Right forelimb (tissue), 1 donor: Measurements from ENCODE around the gene EFCAB13.
"Not testable (repeated sequence)": the region's sequence is repeated elsewhere in the genome, so short reads cannot be mapped to it uniquely, and the experiment has no call there.

ENCODE experiments used
- DNase-seq: peaks from one replicate; pipeline ENCODE4 v3.0.0-alpha.2; 2018

Gene EFCAB13

GRCh38 chr17:47330548-47330947 is 6.8 kb downstream of the EFCAB13 start:
- no peak for DNase-seq

- DNase-seq, result no peak
These were observed 8.5 kb downstream of the EFCAB13 start for GRCh38 chr17:47332287-47332686.

GRCh38 chr17:47335101-47335936 is 11.6 kb downstream of the EFCAB13 start:
- no peak for DNase-seq

GRCh38 chr17:47338026-47338425 is 14.3 kb downstream of the EFCAB13 start:
- DNase-seq, result no peak

- DNase-seq, result no peak
These were observed 29.1 kb downstream of the EFCAB13 start for GRCh38 chr17:47352848-47353247.

- no peak for DNase-seq
These were observed 34.9 kb downstream of the EFCAB13 start for GRCh38 chr17:47358652-47359051.

- no peak for DNase-seq
These were observed 39.4 kb downstream of the EFCAB13 start for GRCh38 chr17:47363171-47363570.

- no peak for DNase-seq
These were observed 43.5 kb downstream of the EFCAB13 start for GRCh38 chr17:47367257-47367656.

GRCh38 chr17:47368262-47368661 is 44.5 kb downstream of the EFCAB13 start:
- no peak for DNase-seq

GRCh38 chr17:47370899-47371298 is 47.1 kb downstream of the EFCAB13 start:
- not testable (repeated sequence) for DNase-seq

GRCh38 chr17:47373002-47373401 is 49.2 kb downstream of the EFCAB13 start:
- no peak for DNase-seq

GRCh38 chr17:47376247-47376646 is 52.5 kb downstream of the EFCAB13 start:
- DNase-seq, result no peak

- DNase-seq, result no peak
These were observed 65.1 kb downstream of the EFCAB13 start for GRCh38 chr17:47388825-47389224.

GRCh38 chr17:47397532-47398128 is 73.9 kb downstream of the EFCAB13 start:
- not testable (repeated sequence) for DNase-seq

- DNase-seq, result no peak
These were observed 76.6 kb downstream of the EFCAB13 start for GRCh38 chr17:47400333-47400732.

GRCh38 chr17:47401100-47401499 is 77.3 kb downstream of the EFCAB13 start:
- DNase-seq, result no peak

GRCh38 chr17:47404006-47404405 is 80.3 kb downstream of the EFCAB13 start:
- no peak for DNase-seq

GRCh38 chr17:47404875-47405274 is 81.1 kb downstream of the EFCAB13 start:
- no peak for DNase-seq

- DNase-seq, result no peak
These were observed 90.1 kb downstream of the EFCAB13 start for GRCh38 chr17:47413872-47414271.

GRCh38 chr17:47414612-47415011 is 90.9 kb downstream of the EFCAB13 start:
- no peak for DNase-seq

- peak; percentile 50 for DNase-seq
These were observed 99.9 kb downstream of the EFCAB13 start for GRCh38 chr17:47423406-47424295.

- DNase-seq, result not testable (repeated sequence)
These were observed 101.5 kb downstream of the EFCAB13 start for GRCh38 chr17:47425233-47425632.

- not testable (repeated sequence) for DNase-seq
These were observed 102.3 kb downstream of the EFCAB13 start for GRCh38 chr17:47425887-47426635.
